ENCODE data around the gene TKT.

- TF ChIP-seq CTCF (IDR thresholded peaks at IDR 0.05), result no peak
- no peak for TF ChIP-seq POLR2A (IDR thresholded peaks at IDR 0.05)
Measured at GRCh38 chr3:53242642-53243041, 13.2 kb downstream of the TKT start.
